ENCODE results near the gene FAM229B.

Gene FAM229B

DNA sequence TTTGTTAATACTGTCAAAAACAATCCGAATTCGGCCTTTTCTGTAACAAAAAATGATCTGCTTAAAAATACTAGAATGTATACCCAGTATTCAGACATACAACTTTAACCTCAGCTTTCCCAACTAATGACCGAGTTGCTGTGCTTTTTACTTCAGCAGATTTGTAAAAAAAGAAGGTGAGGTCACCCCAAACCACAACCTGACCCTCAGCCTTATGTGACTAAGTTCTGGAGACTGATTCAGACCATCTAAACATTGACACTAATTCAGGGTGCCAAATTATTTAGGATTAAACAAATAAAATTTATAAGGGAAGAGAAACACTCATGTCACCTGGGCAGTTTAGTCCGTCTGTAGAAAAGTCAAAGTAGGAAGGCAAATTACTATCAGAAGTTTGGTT is 25.8 kb upstream of the FAM229B start:
- TF ChIP-seq POLR2AphosphoS5 (IDR thresholded peaks at IDR 0.05; ENCODE audit: low read depth, low read length) (no peak), TAF1 (IDR thresholded peaks at IDR 0.05; ENCODE audit: borderline replicate concordance, insufficient read depth, low read length) (no peak), FOXP2 (optimal IDR thresholded peaks at IDR 0.05; ENCODE audit: borderline replicate concordance, extremely low read depth, extremely low read length, insufficient read depth) (no peak), SIN3A (IDR thresholded peaks at IDR 0.05; ENCODE audit: borderline replicate concordance, insufficient read depth, low read length) (no peak)
- TF ChIP-seq, protein P1, sequence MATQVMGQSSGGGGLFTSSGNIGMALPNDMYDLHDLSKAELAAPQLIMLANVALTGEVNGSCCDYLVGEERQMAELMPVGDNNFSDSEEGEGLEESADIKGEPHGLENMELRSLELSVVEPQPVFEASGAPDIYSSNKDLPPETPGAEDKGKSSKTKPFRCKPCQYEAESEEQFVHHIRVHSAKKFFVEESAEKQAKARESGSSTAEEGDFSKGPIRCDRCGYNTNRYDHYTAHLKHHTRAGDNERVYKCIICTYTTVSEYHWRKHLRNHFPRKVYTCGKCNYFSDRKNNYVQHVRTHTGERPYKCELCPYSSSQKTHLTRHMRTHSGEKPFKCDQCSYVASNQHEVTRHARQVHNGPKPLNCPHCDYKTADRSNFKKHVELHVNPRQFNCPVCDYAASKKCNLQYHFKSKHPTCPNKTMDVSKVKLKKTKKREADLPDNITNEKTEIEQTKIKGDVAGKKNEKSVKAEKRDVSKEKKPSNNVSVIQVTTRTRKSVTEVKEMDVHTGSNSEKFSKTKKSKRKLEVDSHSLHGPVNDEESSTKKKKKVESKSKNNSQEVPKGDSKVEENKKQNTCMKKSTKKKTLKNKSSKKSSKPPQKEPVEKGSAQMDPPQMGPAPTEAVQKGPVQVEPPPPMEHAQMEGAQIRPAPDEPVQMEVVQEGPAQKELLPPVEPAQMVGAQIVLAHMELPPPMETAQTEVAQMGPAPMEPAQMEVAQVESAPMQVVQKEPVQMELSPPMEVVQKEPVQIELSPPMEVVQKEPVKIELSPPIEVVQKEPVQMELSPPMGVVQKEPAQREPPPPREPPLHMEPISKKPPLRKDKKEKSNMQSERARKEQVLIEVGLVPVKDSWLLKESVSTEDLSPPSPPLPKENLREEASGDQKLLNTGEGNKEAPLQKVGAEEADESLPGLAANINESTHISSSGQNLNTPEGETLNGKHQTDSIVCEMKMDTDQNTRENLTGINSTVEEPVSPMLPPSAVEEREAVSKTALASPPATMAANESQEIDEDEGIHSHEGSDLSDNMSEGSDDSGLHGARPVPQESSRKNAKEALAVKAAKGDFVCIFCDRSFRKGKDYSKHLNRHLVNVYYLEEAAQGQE (IDR thresholded peaks at IDR 0.05; ENCODE audit: insufficient read depth in 1 of 2, low read depth in 2 of 2, low read length in 2 of 2): no peak

DNA sequence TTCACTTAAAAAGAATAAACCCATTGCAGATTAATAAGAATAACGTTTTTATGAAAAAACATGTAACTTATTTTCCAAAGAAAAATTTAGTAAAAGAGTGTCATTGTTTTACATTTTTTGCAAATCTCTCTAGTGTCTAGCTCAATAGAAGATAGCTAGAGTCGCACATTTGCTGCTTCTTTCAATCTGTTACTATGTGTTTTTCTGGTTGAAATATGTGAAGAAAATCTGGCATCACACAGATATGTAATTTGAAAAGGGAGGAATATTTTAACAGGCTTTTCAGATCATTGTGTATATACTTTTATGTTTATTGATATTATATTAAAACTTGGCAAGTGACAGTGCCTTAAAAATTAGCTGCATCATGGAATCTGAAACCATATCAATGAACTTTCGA is 24.4 kb upstream of the FAM229B start:
- TF ChIP-seq FOXP2 (optimal IDR thresholded peaks at IDR 0.05; ENCODE audit: borderline replicate concordance, extremely low read depth, extremely low read length, insufficient read depth) (no peak), SIN3A (IDR thresholded peaks at IDR 0.05; ENCODE audit: borderline replicate concordance, insufficient read depth, low read length) (no peak), TAF1 (IDR thresholded peaks at IDR 0.05; ENCODE audit: borderline replicate concordance, insufficient read depth, low read length) (no peak), POLR2AphosphoS5 (IDR thresholded peaks at IDR 0.05; ENCODE audit: low read depth, low read length) (no peak)
- TF ChIP-seq, protein P1 (IDR thresholded peaks at IDR 0.05; ENCODE audit: insufficient read depth in 1 of 2, low read depth in 2 of 2, low read length in 2 of 2): no peak

DNA sequence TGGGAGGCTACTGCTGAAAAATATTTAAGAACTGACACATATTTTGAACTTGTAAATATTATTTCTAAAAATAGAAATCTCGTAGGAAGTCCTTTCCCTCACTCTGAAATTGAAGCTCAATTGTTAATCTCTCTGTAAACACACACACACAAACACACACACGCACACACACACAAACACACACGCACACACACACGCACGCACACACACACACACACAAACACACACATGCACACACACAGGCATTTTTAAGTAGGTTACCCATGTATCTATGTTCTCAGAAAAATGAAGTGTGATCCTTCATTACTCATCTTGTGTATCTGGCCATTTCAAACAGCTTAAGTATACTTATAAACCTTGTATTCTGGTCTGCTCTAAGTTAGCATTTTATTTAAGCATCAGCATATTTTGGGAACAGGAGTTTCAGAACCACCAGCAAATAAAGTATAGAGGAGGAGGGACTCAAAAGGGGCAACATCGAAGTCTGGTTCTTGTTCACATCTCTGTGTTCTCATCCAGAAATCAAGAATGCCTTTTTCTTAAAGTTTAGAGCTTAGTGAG is 21.9 kb upstream of the FAM229B start:
- no peak for TF ChIP-seq TAF1 (IDR thresholded peaks at IDR 0.05; ENCODE audit: borderline replicate concordance, insufficient read depth, low read length)
- TF ChIP-seq POLR2AphosphoS5 (IDR thresholded peaks at IDR 0.05; ENCODE audit: low read depth, low read length): no peak
- TF ChIP-seq, protein P1 (IDR thresholded peaks at IDR 0.05; ENCODE audit: insufficient read depth in 1 of 2, low read depth in 2 of 2, low read length in 2 of 2): no peak
- no peak for TF ChIP-seq SIN3A (IDR thresholded peaks at IDR 0.05; ENCODE audit: borderline replicate concordance, insufficient read depth, low read length)
- no peak for TF ChIP-seq FOXP2 (optimal IDR thresholded peaks at IDR 0.05; ENCODE audit: borderline replicate concordance, extremely low read depth, extremely low read length, insufficient read depth)

DNA sequence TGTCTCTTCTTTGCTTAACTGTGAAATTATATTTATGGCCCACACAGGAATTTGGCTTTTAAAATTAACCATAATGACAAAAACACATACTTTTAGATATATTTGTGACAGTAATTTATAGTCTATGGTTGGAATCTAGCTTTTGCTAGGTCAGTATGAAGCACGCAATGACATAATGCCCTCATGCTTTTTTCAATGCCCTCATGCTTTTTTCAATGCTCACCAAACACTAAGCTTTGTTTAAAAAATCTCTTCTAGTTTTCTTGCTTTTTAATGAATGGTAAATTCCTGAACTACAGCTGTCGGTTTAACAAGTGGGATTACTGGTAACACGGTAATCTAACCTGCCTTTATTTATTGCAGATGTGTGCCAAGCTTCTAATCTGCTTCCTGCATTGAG is 20.8 kb upstream of the FAM229B start:
- TF ChIP-seq FOXP2 (optimal IDR thresholded peaks at IDR 0.05; ENCODE audit: borderline replicate concordance, extremely low read depth, extremely low read length, insufficient read depth) (no peak), TAF1 (IDR thresholded peaks at IDR 0.05; ENCODE audit: borderline replicate concordance, insufficient read depth, low read length) (no peak), SIN3A (IDR thresholded peaks at IDR 0.05; ENCODE audit: borderline replicate concordance, insufficient read depth, low read length) (no peak), POLR2AphosphoS5 (IDR thresholded peaks at IDR 0.05; ENCODE audit: low read depth, low read length) (no peak)
- TF ChIP-seq, protein P1 (IDR thresholded peaks at IDR 0.05; ENCODE audit: insufficient read depth in 1 of 2, low read depth in 2 of 2, low read length in 2 of 2): no peak

Data from PFSK-1 (cell line).